Keratinocyte (primary cell): ENCODE data around the gene SEPHS1.
A peak's percentile ranks its signal among the peaks of the same experiment; 100 is the strongest.

Source experiments
- EZH2 ChIP-seq: IDR thresholded peaks from one replicate; pipeline ENCODE4 v1.6.1; 2012; ENCODE audit warnings: inconsistent platforms, mild to moderate bottlenecking, low read length, moderate library complexity
- TF ChIP-seq, protein P1 (sequence below), 3 experiments: IDR thresholded peaks in 1 of 3; conservative IDR thresholded peaks in 1 of 3; optimal IDR thresholded peaks in 1 of 3; 2 replicates in 2 of 3; 3 replicates in 1 of 3; pipeline versions ENCODE3 to v1.5.1; 2011; ENCODE audit warnings: low read length in 3 of 3, mild to moderate bottlenecking in 3 of 3, moderate library complexity in 2 of 3, control low read depth in 1 of 3, inconsistent platforms in 1 of 3; ENCODE audit not compliant: insufficient read depth in 2 of 3; ENCODE audit errors: extremely low read depth in 1 of 3

DNA sequence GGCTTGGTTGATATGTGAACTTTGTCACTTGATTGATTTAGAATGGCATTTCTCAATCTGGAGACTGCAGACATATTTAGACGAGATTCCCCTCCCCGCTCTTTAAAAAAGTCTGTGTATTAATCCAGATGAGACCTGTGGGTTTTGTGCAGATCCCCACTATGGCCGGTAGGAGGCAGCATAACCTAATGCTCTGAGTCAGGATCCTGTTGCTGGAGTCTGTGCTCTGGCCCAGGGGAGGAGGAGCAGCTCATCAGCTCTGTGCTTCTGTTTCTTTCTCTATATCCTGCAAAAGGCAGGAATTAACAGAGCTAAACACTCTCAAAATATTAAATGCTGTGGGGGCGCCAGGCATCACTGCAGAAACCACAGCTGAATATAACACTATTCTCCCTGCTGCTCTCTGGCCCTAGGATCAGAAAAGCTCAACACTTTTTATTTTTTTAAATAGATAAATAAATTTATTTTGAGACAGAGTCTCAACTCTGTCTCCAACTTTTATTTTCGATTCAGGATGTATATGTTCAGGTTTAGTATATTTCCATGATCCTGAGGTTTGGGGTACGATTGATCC lies 23.9 kb upstream of the SEPHS1 start:
- TF ChIP-seq, protein P1, sequence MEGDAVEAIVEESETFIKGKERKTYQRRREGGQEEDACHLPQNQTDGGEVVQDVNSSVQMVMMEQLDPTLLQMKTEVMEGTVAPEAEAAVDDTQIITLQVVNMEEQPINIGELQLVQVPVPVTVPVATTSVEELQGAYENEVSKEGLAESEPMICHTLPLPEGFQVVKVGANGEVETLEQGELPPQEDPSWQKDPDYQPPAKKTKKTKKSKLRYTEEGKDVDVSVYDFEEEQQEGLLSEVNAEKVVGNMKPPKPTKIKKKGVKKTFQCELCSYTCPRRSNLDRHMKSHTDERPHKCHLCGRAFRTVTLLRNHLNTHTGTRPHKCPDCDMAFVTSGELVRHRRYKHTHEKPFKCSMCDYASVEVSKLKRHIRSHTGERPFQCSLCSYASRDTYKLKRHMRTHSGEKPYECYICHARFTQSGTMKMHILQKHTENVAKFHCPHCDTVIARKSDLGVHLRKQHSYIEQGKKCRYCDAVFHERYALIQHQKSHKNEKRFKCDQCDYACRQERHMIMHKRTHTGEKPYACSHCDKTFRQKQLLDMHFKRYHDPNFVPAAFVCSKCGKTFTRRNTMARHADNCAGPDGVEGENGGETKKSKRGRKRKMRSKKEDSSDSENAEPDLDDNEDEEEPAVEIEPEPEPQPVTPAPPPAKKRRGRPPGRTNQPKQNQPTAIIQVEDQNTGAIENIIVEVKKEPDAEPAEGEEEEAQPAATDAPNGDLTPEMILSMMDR (optimal IDR thresholded peaks at IDR 0.05 in 1 of 3, IDR thresholded peaks at IDR 0.05 in 1 of 3, conservative IDR thresholded peaks at IDR 0.05 in 1 of 3; ENCODE audit: extremely low read depth in 1 of 3, insufficient read depth in 2 of 3, low read length in 3 of 3): peak; percentile 87 to 96 (median 88)
- TF ChIP-seq EZH2: no peak
